T-helper 1 cell treated with Interleukin-12 subunit alpha and Interleukin-12 subunit beta and Interleukin-4 antibody, amounts not matched to agents 30 ng/mL and 1 ng/mL, for 36 hours (primary cell): ENCODE measurements around the gene MATN3. TPM values are rescaled to one million over a fixed set of nuclear protein-coding genes. Genes with fewer than 3 reads are reported as not detected.

Experiments
- total RNA-seq: library from RNA; stranded (reverse); gene quantifications from 2 replicates; pipeline ENCODE4 v1.2.3, GENCODE V29; 2022

The MATN3 gene
- total RNA-seq, 1 donor from 2014 or later = not detected

Other genes starting within 250 kb of the MATN3 start
- gene TTC32, start 110.7 kb downstream of the MATN3 start, total RNA-seq = 14.7 and 17.7 TPM in 2 replicates
- 4.1 and 5.1 TPM in 2 replicates for gene WDR35, start 22.6 kb downstream of the MATN3 start, total RNA-seq
- 30.3 and 31.9 TPM in 2 replicates for gene LAPTM4A, start 39.0 kb upstream of the MATN3 start, total RNA-seq
- 0.22 TPM in 1 of 2 replicates, not detected in the other for gene SDC1, start 212.5 kb upstream of the MATN3 start, total RNA-seq